Stomach (tissue), 9 donors: ENCODE measurements around the gene ADORA3. TPM values are rescaled to one million over a fixed set of nuclear protein-coding genes. Genes with fewer than 3 reads are reported as not detected.

Source experiments
- DNase-seq, 2 donors: peaks; one replicate each; pipeline versions ENCODE4 v3.0.0 to v3.0.0-alpha.2; 2013 to 2019
- H3K27ac ChIP-seq, 5 donors: fragments of 200-600 bp in 4 of 5; sonication (generic) in 4 of 5; one replicate each; pipeline ENCODE4 v1.5.1; 2013 to 2019; ENCODE audit warnings: mild to moderate bottlenecking in 1 of 5, moderate library complexity in 1 of 5
- H3K27me3 ChIP-seq, 3 donors: fragments of 200-600 bp; sonication (generic); one replicate each; pipeline ENCODE4 v1.5.1; 2017 to 2019; ENCODE audit warnings: mixed run types in 1 of 3
- H3K36me3 ChIP-seq, 4 donors: fragments of 200-600 bp; sonication (generic); 1 replicate in 3 of 4; 2 replicates in 1 of 4; pipeline ENCODE4 v1.5.1; 2016 to 2019
- H3K4me1 ChIP-seq, 4 donors: fragments of 200-600 bp; sonication (generic); one replicate each; pipeline ENCODE4 v1.5.1; 2016 to 2019
- H3K4me3 ChIP-seq, 4 donors: fragments of 200-600 bp; sonication (generic) in 3 of 4; one replicate each; pipeline ENCODE4 v1.5.1; 2016 to 2019; ENCODE audit warnings: mild to moderate bottlenecking in 1 of 4
- H3K9me3 ChIP-seq, 4 donors: fragments of 200-600 bp; sonication (generic); one replicate each; pipeline ENCODE4 v1.5.1; 2016 to 2019
- EP300 ChIP-seq: sonication (generic); formaldehyde crosslinking; IDR thresholded peaks from one replicate; pipeline ENCODE4 v1.6.1; 2017; ENCODE audit warnings: antibody characterized with exemption
- POLR2A ChIP-seq, 4 donors: fragments of 450-650 bp; IDR thresholded peaks; one replicate each; pipeline ENCODE4 v1.6.1; 2016; ENCODE audit warnings: antibody characterized with exemption in 4 of 4, control low read depth in 2 of 4, mild to moderate bottlenecking in 1 of 4, moderate library complexity in 1 of 4
- POLR2AphosphoS5 ChIP-seq, 3 donors: sonication (generic); formaldehyde crosslinking; IDR thresholded peaks; one replicate each; pipeline ENCODE4 v1.6.1; 2016; ENCODE audit warnings: antibody characterized with exemption in 3 of 3
- WGBS, 5 donors: extraction: QIAGEN DNeasy Blood & Tissue Kit in 3 of 5; methylation state at CpG; one replicate each; pipeline versions ENCODE4 v1.1.5 to v1.1.7; 2013 to 2018; 5-methylcytosine and 5-hydroxymethylcytosine counted together
- intact Hi-C: fragments of 100-400 bp; cut with DNase I; formaldehyde crosslinking; loops from one replicate; pipeline ENCODE4 v1.15.1; 2023; ENCODE audit warnings: low total_unique reads
- polyA plus RNA-seq, 3 donors: library from polyadenylated mRNA; stranded (reverse); fragments of 200-250 nt; gene quantifications; one replicate each; pipeline ENCODE4 v1.2.3, GENCODE V29; 2013
- total RNA-seq, 5 donors: library from RNA; depleted of rRNA; stranded (reverse); fragments of >200 nt; gene quantifications; one replicate each; pipeline versions ENCODE4 v1.1.0 to v1.2.3, GENCODE V29; 2014 to 2016
- TF ChIP-seq, protein P1 (sequence below), 7 experiments: fragments of 450-650 bp in 4 of 7; fragments of 200-600 bp in 3 of 7; sonication (generic) in 3 of 7; IDR thresholded peaks; one replicate each; pipeline ENCODE4 v1.5.1; 2016 to 2019; ENCODE audit warnings: antibody characterized with exemption in 7 of 7, control low read depth in 2 of 7, mild to moderate bottlenecking in 1 of 7
- donor health status: healthy with polysubstance abuse.
- donor health status: Bipolar disorder and iron deficiency.
- donor health status: healthy.

Gene ADORA3
- total and polyA plus RNA-seq, 8 donors = 0.29 to 44.3 (median 4.2) TPM

GRCh38 chr1:111513410-111514020, 10.1 kb upstream of the ADORA3 start:
- intact Hi-C loops = no loop called here
- Histone ChIP-seq H3K9me3 (no peaks in the 10 kb centered on the region), H3K36me3 (no peaks in the 10 kb centered on the region), H3K27ac (peak overlapping the region in 2 of 5 donors; percentile 47 to 90), H3K27me3 (no peaks in the 10 kb centered on the region), H3K4me3 (no peak overlapping the region), H3K4me1 (peaks cover 26 to 65% (median 47%) of the 10 kb centered on the region in 4 donors)
- WGBS, 5 donors = 58 to 75% (median 65%) methylated on average over 8 of the region's 8 CpGs
- no peak for TF ChIP-seq POLR2A (IDR thresholded peaks at IDR 0.05)
- no peak for TF ChIP-seq POLR2AphosphoS5 (IDR thresholded peaks at IDR 0.05)
- TF ChIP-seq EP300 = no peak
- TF ChIP-seq, protein P1, sequence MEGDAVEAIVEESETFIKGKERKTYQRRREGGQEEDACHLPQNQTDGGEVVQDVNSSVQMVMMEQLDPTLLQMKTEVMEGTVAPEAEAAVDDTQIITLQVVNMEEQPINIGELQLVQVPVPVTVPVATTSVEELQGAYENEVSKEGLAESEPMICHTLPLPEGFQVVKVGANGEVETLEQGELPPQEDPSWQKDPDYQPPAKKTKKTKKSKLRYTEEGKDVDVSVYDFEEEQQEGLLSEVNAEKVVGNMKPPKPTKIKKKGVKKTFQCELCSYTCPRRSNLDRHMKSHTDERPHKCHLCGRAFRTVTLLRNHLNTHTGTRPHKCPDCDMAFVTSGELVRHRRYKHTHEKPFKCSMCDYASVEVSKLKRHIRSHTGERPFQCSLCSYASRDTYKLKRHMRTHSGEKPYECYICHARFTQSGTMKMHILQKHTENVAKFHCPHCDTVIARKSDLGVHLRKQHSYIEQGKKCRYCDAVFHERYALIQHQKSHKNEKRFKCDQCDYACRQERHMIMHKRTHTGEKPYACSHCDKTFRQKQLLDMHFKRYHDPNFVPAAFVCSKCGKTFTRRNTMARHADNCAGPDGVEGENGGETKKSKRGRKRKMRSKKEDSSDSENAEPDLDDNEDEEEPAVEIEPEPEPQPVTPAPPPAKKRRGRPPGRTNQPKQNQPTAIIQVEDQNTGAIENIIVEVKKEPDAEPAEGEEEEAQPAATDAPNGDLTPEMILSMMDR (IDR thresholded peaks at IDR 0.05) = no peak
- peak in 1 of 2 donors; percentile 72 for DNase-seq

GRCh38 chr1:111512931-111513330, 9.5 kb upstream of the ADORA3 start:
- 55 to 100% (median 97%) methylated on average over 3 of the region's 3 CpGs for WGBS, 5 donors
- intact Hi-C loops = no loop called here

DNA sequence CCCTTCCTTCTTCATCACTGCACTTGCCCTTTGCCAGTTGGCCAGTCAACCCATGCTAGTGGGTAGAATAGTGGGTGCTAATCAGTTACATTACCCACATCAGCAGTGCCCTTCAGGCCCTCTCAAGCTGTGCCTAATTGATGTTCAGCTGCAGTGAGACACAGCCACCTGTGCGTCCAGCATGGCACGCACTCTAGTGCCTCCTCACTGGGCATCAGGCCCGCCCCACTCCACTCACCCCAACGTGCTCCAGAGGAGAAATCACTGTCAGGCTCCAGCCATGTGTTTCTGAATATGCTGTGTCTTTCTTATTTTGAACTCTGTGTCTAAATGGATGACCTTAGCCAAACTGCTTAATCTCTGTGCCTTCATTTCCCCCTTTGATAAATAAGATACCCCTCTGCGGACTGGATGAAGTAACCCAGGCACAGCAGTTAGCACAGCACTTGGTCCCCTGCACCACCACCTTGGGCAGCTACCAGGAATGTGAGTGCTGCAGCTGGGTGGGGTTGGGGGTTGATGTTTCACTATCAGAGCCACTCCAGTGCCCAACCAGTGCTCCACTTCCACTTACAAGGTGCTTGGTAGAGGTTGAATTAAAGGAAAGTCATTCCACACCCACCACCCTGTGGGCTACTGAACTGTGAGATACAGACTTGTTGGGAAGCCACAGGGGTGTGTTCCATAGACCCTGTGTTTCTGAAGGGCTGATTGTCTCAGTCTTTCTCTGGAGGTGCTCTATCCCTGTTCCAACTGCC, 8.9 kb upstream of the ADORA3 start:
- WGBS, 5 donors = 73 to 88% (median 85%) methylated on average over 5 of the region's 5 CpGs
- Histone ChIP-seq H3K27ac (peak overlapping the region in 1 of 5 donors; percentile 90), H3K36me3 (no peaks in the 10 kb centered on the region), H3K9me3 (no peaks in the 10 kb centered on the region), H3K4me1 (peaks cover 32 to 75% (median 56%) of the 10 kb centered on the region in 4 donors), H3K4me3 (no peak overlapping the region), H3K27me3 (no peaks in the 10 kb centered on the region)
- TF ChIP-seq, protein P1 (IDR thresholded peaks at IDR 0.05) = no peak
- intact Hi-C loops = no loop called here
- no peak for DNase-seq

More at GRCh38 chr1:111512931-111513330, 9.5 kb upstream of the ADORA3 start:
- Histone ChIP-seq H3K4me3 (no peak overlapping the region), H3K4me1 (peaks cover 26 to 69% (median 51%) of the 10 kb centered on the region in 4 donors), H3K27me3 (no peaks in the 10 kb centered on the region), H3K36me3 (no peaks in the 10 kb centered on the region), H3K27ac (peak overlapping the region in 2 of 5 donors; percentile 47 to 90), H3K9me3 (no peaks in the 10 kb centered on the region)
- DNase-seq = no peak
- TF ChIP-seq EP300 (no peak), POLR2AphosphoS5 (IDR thresholded peaks at IDR 0.05) (no peak), POLR2A (IDR thresholded peaks at IDR 0.05) (no peak)
- TF ChIP-seq, protein P1 (IDR thresholded peaks at IDR 0.05) = no peak

DNA sequence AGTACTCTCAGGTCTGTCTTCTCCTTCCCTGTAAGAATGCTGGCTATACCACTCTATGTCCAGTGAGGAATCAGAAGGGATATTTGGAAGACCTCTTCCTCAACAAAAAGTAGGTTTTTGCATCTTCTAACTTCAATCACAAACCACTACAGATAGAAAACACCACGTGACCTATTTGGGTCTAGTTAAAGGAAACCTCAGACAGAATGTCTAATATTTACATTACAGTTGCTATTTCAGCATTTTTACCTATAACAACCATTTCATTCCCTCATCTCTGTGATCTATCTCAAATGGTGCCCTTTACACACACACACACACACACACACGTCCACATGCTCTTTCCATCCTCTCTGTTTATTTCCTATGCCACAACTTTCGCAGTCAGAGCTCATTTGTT, 7.9 kb upstream of the ADORA3 start:
- H3K27ac ChIP-seq = peak overlapping the region in 1 of 5 donors; percentile 90
- intact Hi-C loops = no loop called here
- TF ChIP-seq EP300 = no peak
- no peak for TF ChIP-seq POLR2AphosphoS5 (IDR thresholded peaks at IDR 0.05)
- TF ChIP-seq, protein P1 (IDR thresholded peaks at IDR 0.05) = no peak
- TF ChIP-seq POLR2A (IDR thresholded peaks at IDR 0.05) = no peak
- WGBS, 5 donors = 47 to 62% (median 53%) methylated on average over 3 of the region's 3 CpGs
- no peak overlapping the region for H3K4me3 ChIP-seq
- H3K4me1 ChIP-seq = peaks cover 33 to 73% (median 53%) of the 10 kb centered on the region in 4 donors
- no peak for DNase-seq
- H3K27me3 ChIP-seq = no peaks in the 10 kb centered on the region
- no peaks in the 10 kb centered on the region for H3K9me3 ChIP-seq
- H3K36me3 ChIP-seq = no peaks in the 10 kb centered on the region
